C4-2B (cell line): Measurements from ENCODE around the gene SAP25.

Experiments
- H3K27ac ChIP-seq: fragments of 450-650 bp; 2 replicates; pipeline ENCODE4 v1.5.1; 2017
- ZFX ChIP-seq: fragments of 450-650 bp; IDR thresholded peaks from 2 replicates; pipeline ENCODE4 v1.6.1; 2017
- TF ChIP-seq, protein P1 (sequence below): fragments of 450-650 bp; conservative IDR thresholded peaks from 2 replicates; pipeline ENCODE4 v1.5.1; 2017; ENCODE audit warnings: mild to moderate bottlenecking

Gene SAP25

GRCh38 chr7:100573691-100574361 lies at the start of gene SAP25:
TSS of gene SAP25 (minus strand) at chr7:100573900. CDS start at chr7:100573742, 158 bp downstream.
- no peak for TF ChIP-seq ZFX
- TF ChIP-seq, protein P1, sequence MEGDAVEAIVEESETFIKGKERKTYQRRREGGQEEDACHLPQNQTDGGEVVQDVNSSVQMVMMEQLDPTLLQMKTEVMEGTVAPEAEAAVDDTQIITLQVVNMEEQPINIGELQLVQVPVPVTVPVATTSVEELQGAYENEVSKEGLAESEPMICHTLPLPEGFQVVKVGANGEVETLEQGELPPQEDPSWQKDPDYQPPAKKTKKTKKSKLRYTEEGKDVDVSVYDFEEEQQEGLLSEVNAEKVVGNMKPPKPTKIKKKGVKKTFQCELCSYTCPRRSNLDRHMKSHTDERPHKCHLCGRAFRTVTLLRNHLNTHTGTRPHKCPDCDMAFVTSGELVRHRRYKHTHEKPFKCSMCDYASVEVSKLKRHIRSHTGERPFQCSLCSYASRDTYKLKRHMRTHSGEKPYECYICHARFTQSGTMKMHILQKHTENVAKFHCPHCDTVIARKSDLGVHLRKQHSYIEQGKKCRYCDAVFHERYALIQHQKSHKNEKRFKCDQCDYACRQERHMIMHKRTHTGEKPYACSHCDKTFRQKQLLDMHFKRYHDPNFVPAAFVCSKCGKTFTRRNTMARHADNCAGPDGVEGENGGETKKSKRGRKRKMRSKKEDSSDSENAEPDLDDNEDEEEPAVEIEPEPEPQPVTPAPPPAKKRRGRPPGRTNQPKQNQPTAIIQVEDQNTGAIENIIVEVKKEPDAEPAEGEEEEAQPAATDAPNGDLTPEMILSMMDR, result no peak; the same call in 1 of the 2 replicates
- no peak within 1 kb of the TSS for H3K27ac ChIP-seq

DNA sequence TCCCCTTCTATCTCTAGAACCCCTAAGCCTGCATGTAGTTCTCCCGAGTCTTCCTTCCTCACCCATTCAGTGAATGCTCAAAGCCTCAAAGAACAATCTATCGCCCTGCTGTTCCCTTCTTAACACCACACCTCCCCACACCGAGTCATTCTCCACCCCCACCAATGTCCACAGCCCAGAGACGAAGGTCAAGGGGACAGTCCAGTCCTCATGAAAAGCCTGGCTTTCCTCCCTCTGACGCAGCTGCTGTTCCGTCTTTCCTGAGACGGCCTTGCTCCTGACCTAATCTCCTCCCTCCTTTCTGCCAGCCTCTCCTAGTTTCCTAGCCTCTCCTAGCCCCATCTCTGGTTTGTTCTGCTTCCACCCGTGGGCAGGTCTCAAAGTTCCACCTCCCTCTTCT lies 47.9 kb upstream of the SAP25 start:
- no peak for TF ChIP-seq ZFX
- TF ChIP-seq, protein P1, result no peak
- no peak overlapping the region for H3K27ac ChIP-seq

DNA sequence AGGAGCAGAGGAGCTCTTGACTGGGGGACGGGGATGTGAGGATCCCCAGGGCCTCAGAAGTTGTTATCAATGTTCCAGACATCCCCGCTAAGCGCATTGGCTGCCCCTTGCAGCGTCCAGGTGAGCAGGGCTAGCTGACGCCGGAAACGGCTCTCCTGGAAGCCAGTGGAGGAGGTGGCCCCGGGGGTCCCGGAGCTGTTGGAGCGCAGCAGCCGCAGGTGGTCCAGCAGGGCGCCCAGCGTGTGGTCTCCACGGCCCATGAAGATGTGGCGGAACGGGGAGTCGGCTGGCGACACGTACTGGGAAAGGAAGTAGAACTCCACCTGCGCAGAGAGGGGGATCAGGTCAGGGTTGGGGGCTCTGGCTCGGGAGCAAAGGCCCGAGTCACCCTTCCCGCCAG lies 47.1 kb upstream of the SAP25 start:
- TF ChIP-seq ZFX, result no peak
- TF ChIP-seq, protein P1, result no peak
- H3K27ac ChIP-seq, result no peak overlapping the region

- H3K27ac ChIP-seq, result no peak overlapping the region
- no peak for TF ChIP-seq ZFX
- TF ChIP-seq, protein P1, result no peak
Observed at GRCh38 chr7:100620239-100620638, 46.5 kb upstream of the SAP25 start.

GRCh38 chr7:100614308-100614861 lies 40.7 kb upstream of the SAP25 start:
- no peak overlapping the region for H3K27ac ChIP-seq
- TF ChIP-seq, protein P1, result no peak
- TF ChIP-seq ZFX, result no peak

- TF ChIP-seq ZFX, result no peak
- TF ChIP-seq, protein P1, result no peak
- H3K27ac ChIP-seq, result no peak overlapping the region; the same call in 1 of the 2 replicates
Observed at GRCh38 chr7:100613412-100614175, 39.9 kb upstream of the SAP25 start.
